ENCODE measurements around the gene RIC8B. TPM values are rescaled to one million over a fixed set of nuclear protein-coding genes. Genes with fewer than 3 reads are reported as not detected.

The RIC8B gene
- total and polyA plus RNA-seq, 7 donors = 5.3 to 27.8 (median 17.6) TPM

DNA sequence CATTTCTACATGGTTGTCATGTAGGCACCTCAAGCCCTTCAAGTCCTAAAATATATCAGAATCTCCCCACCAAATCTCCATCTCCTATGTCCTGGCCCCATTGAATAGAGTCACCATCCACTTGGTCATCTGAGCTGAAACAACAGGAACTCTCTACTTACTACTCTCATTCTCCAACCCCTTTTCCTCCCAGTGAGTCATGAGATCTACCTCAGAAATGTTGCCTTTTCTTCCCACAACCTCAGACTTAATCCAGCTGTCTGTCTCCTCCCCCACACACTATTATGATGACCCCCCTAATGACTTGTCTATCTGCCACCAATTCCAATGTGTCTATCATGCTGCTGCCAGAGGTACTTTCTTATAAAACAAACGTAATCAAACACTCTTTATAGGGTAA lies 108.9 kb downstream of the RIC8B start:
- peaks cover 0 to 76% (median 11%) of the 10 kb centered on the region in 4 donors for H3K36me3 ChIP-seq
- H3K4me3 ChIP-seq = no peak overlapping the region
- H3K27ac ChIP-seq = no peak overlapping the region
- WGBS, 2 donors = 92 to 94% methylated on average over 1 of the region's 1 CpG
- H3K27me3 ChIP-seq = no peaks in the 10 kb centered on the region
- H3K4me1 ChIP-seq = no peaks in the 10 kb centered on the region
- TF ChIP-seq POLR2A (IDR thresholded peaks at IDR 0.05) (no peak), POLR2AphosphoS5 (IDR thresholded peaks at IDR 0.05) (no peak)
- no peak for DNase-seq
- no peaks in the 10 kb centered on the region for H3K9me3 ChIP-seq
- intact Hi-C loops (cut with DNase I) = no loop called here

DNA sequence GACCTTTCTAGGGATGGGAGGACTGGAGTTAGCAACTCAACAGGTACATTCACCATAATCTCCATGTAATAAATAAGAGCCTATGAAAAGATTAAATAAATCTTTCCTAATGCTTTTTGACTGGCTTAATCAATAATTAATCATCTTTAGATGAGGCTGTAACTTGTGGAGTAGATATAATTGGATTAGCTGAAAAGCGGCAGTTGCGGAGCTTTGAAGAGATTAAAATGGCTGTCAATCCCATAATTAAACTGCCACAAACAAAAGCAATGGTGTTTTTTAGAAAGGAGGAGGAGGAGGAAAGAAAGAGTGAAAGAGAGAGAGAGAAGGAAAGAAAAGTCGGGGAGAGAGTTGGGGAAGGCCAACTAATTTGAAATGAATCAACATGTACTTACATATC lies 110.5 kb downstream of the RIC8B start:
- no peak for DNase-seq
- TF ChIP-seq POLR2A (IDR thresholded peaks at IDR 0.05) (no peak), POLR2AphosphoS5 (IDR thresholded peaks at IDR 0.05) (no peak), EP300 (IDR thresholded peaks at IDR 0.05) (no peak)
- TF ChIP-seq, protein P1, sequence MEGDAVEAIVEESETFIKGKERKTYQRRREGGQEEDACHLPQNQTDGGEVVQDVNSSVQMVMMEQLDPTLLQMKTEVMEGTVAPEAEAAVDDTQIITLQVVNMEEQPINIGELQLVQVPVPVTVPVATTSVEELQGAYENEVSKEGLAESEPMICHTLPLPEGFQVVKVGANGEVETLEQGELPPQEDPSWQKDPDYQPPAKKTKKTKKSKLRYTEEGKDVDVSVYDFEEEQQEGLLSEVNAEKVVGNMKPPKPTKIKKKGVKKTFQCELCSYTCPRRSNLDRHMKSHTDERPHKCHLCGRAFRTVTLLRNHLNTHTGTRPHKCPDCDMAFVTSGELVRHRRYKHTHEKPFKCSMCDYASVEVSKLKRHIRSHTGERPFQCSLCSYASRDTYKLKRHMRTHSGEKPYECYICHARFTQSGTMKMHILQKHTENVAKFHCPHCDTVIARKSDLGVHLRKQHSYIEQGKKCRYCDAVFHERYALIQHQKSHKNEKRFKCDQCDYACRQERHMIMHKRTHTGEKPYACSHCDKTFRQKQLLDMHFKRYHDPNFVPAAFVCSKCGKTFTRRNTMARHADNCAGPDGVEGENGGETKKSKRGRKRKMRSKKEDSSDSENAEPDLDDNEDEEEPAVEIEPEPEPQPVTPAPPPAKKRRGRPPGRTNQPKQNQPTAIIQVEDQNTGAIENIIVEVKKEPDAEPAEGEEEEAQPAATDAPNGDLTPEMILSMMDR (IDR thresholded peaks at IDR 0.05) = no peak
- no peaks in the 10 kb centered on the region for H3K9me3 ChIP-seq
- H3K27me3 ChIP-seq = no peaks in the 10 kb centered on the region
- peaks cover 0 to 68% (median 11%) of the 10 kb centered on the region in 4 donors for H3K36me3 ChIP-seq
- no peaks in the 10 kb centered on the region for H3K4me1 ChIP-seq
- no peak overlapping the region for H3K27ac ChIP-seq
- no peak overlapping the region for H3K4me3 ChIP-seq
- 96 to 97% methylated on average over 3 of the region's 3 CpGs for WGBS, 2 donors
- intact Hi-C loops (cut with DNase I) = no loop called here

DNA sequence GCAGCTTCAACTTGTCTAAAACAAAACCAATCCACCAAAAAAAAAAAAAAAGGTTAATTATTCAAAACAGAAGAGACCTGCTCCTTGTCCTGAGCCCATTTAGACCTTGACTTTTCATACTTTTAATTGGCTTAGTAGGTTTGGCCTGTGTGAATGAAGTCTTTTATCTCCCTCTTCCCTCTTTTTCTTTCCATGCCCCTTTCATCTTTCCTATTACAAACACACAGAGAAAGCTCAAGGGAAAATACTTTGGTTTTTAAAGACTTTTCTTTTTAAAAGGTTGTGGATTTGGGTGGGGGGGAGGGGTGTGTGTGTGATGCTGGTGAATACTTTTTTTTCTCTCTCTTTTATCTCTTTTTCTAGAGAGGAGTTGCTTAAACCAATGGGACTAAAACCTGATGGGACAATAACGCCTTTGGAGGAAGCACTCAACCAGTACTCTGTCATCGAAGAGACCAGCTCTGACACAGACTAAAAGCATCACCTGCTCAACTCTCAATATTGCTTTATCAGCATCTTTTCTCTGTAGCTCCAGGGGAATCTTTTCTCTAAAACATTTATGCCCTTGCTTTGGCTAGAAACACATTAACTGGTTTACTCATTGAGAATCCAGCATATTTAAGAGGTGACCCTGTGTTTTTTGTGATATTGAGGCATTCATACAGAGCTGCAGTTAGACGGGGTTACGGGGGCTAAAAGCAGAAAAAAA lies 111.2 kb downstream of the RIC8B start:
- intact Hi-C loops (cut with DNase I) = no loop called here
- Histone ChIP-seq H3K27me3 (no peaks in the 10 kb centered on the region), H3K4me3 (no peak overlapping the region), H3K36me3 (peaks cover 0 to 61% (median 11%) of the 10 kb centered on the region in 4 donors), H3K9me3 (no peaks in the 10 kb centered on the region), H3K4me1 (no peaks in the 10 kb centered on the region), H3K27ac (no peak overlapping the region)
- TF ChIP-seq EP300 (IDR thresholded peaks at IDR 0.05) (no peak), POLR2AphosphoS5 (IDR thresholded peaks at IDR 0.05) (no peak), POLR2A (IDR thresholded peaks at IDR 0.05) (no peak)
- TF ChIP-seq, protein P1 (IDR thresholded peaks at IDR 0.05) = no peak
- WGBS, 2 donors = 95 to 97% methylated on average over 4 of the region's 4 CpGs
- DNase-seq = no peak

DNA sequence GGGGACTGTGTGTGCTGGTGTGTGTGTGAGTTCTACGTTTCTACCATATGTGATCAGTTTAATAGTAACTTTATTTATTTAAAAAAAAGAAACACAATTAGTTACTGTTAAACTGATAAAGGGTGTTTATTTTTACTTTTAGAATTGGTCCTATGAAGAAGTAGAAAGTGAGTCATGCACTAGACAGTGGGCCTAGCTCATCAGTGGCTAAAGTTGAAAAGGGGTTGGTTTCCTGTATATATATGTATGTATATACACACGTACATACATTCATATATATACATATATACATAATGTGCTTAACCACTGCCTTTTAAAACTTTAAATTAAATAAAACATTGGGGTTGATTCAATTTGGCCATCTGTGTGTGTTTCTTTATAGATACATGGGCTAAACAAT lies 112.5 kb downstream of the RIC8B start:
- intact Hi-C loops (cut with DNase I) = no loop called here
- H3K36me3 ChIP-seq = peaks cover 0 to 49% (median 10%) of the 10 kb centered on the region in 4 donors
- WGBS, 2 donors = 78 to 87% methylated on average over 2 of the region's 2 CpGs
- no peaks in the 10 kb centered on the region for H3K9me3 ChIP-seq
- DNase-seq = no peak
- no peaks in the 10 kb centered on the region for H3K4me1 ChIP-seq
- TF ChIP-seq EP300 (IDR thresholded peaks at IDR 0.05) (no peak), POLR2A (IDR thresholded peaks at IDR 0.05) (no peak), POLR2AphosphoS5 (IDR thresholded peaks at IDR 0.05) (no peak)
- TF ChIP-seq, protein P1 (IDR thresholded peaks at IDR 0.05) = no peak
- no peaks in the 10 kb centered on the region for H3K27me3 ChIP-seq
- H3K4me3 ChIP-seq = no peak overlapping the region
- no peak overlapping the region for H3K27ac ChIP-seq

DNA sequence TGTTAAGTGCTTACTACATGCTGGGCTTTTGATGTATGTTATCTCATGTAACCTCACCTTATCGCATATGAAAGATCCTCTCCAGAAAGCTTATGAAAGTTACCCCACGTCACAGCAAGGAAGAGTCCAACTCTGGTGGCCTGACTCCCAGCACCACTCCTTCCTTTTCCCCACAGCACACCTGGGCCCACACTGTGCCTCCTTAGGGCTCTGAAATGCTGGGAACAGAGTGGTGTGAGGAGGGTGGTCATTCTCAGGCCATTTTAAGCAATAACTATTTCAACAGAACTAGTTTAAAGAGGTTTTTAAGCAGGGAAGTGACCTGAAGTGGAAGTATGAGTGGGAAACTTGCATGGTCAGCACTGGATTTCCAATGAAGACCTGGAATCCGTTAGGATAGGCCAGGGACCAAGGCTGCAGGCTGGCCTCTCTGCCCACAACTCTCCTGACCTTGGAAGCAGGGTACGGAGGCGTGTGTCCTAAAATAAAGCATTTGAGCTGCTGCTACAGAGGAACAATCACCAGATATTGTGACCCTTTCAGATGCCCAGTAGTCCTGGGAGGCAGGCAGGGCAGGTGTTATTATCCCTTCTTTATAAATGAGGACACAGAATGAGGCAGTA lies 114.0 kb downstream of the RIC8B start:
- DNase-seq = no peak
- Histone ChIP-seq H3K4me3 (no peak overlapping the region), H3K27ac (no peak overlapping the region), H3K27me3 (no peaks in the 10 kb centered on the region), H3K36me3 (peaks cover 0 to 38% (median 6%) of the 10 kb centered on the region in 4 donors), H3K9me3 (no peaks in the 10 kb centered on the region), H3K4me1 (no peaks in the 10 kb centered on the region)
- WGBS, 2 donors = 92 to 93% methylated on average over 5 of the region's 5 CpGs
- TF ChIP-seq EP300 (IDR thresholded peaks at IDR 0.05) (no peak), POLR2AphosphoS5 (IDR thresholded peaks at IDR 0.05) (no peak), POLR2A (IDR thresholded peaks at IDR 0.05) (no peak)
- TF ChIP-seq, protein P1 (IDR thresholded peaks at IDR 0.05) = no peak
- intact Hi-C loops (cut with DNase I) = no loop called here

All from sigmoid colon (tissue), 7 donors.